Ovary (tissue), 3 donors: Measurements from ENCODE around the gene HIVEP1.

ENCODE experiments used
- CTCF ChIP-seq, 3 donors: fragments of 450-650 bp in 2 of 3; fragments of 200-600 bp in 1 of 3; IDR thresholded peaks; one replicate each; pipeline versions ENCODE4 v1.5.1 to v1.8.0; 2016 to 2022; ENCODE audit warnings: antibody characterized with exemption in 3 of 3, mild to moderate bottlenecking in 1 of 3
- EP300 ChIP-seq: sonication (generic); formaldehyde crosslinking; IDR thresholded peaks from one replicate; pipeline ENCODE4 v1.6.1; 2017; ENCODE audit warnings: antibody characterized with exemption
- donor health status: DM: no; HTN: no; CAD: no.

DNA sequence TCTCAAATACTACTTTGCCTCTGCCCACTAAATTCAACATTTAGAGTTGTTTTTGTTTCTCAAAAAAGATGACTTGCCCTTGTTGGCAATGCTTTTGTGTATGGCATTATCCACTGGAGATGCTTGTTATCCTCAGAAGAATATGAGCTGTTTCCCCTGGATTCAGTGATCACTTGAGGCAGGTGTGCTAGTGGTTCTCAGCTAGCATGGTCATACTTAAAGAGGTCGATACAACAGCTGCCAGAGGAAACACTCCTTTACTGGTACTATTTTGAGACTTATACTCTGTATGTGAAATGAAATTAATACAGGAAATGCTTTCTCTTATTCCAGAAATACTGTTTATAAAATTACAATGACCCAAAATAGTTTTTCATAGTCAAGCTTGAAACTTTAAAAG, 122.5 kb downstream of the HIVEP1 start:
- no peak for TF ChIP-seq CTCF (IDR thresholded peaks at IDR 0.05)
- TF ChIP-seq EP300 = no peak
